Stimulated activated naive CD8-positive, alpha-beta T cell treated with anti-CD3 and anti-CD28 coated beads, Interleukin-15, Interleukin-2, amounts not matched to agents 100 U/mL and 50 U/mL, for 24 hours (primary cell): ENCODE data around the gene WDR5B.

Source experiments
- ATAC-seq: fragments of 150-1000 bp; cut with Tn5 transposase; one replicate; pipeline ENCODE4 v1.10.0; 2021
- DNase-seq: peaks from one replicate; pipeline ENCODE4 v3.0.0; 2021

The WDR5B gene

DNA sequence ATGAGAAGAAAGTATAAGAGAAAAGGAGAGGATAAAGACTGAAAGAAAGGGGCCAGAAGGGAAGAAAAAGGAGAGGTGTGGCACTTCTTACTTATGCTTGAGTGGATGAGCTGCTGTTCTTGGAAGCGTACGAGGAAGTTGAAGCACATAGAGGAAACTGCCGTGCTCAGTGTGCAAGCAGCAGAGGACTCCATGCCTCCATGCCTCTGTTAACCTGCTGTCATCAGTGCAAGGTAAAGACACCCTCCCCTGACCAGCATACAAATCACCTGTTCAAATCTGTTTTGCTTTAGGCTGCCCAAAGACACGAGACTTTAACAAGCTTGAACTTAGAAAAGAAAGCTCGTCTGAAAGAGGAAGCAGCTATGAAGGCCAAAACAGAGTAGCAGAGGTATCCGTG lies 6.4 kb downstream of the WDR5B start:
- DNase-seq (no peak), ATAC-seq (no peak)

DNA sequence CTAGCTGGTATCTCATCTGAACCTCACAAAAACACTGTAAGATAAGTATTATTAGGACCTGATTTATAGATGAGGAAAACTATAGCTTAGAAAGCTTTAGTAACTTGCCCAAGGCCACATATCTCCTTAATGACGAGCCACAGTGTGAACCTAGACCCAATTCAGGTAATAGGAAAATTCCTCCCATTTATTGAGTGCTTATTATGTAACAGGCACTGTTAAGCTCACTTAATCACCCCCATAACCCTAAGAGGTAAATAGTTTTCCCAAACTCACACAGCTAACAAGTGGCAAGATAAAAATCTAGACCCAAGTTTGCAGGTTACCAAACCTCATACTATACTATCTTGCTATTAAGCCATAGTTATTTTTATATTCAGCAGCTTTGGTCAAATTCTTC lies 7.9 kb downstream of the WDR5B start:
- no peak for ATAC-seq

DNA sequence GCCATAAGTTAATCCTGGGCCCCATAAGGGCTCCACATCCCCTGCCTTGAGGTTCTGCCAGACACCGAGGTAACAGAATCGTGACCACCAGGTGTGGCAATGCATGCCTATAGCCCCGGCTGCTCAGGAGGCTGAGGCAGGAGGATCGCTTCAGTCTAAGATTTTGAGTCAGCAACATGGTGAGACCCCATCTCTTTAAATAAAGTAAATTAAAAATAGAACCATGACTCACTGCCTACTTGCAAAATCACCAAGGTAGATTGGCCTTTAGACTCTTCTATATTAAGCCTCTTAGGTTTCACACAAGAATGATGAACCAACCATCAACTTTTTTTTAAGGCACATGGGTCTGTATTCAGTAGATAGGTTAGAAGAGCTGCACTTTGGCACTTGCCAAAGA lies 9.7 kb downstream of the WDR5B start:
- DNase-seq (peak; percentile 31), ATAC-seq (peak; percentile 66)

More for the DNA sequence above, 7.9 kb downstream of the WDR5B start:
- DNase-seq: no peak

DNA sequence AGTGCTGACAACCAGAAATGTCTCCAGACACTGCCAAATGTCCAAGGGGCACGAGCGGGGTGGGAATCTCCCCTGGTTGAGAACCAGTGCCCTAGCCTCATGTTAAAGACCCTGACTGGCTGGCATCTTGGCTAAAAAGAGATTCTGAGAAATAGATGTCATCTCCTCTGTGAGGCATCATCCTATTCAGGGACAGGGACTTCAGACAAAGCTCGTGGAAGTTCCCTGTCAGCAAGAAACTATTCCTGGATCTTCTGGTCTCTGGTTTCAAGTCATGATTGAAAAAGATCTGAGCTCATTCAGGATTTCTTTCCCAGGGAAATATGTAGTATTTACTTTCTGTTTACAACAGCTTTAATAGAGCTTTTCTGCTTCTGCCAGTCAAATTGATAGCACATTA lies 10.8 kb downstream of the WDR5B start:
- DNase-seq (no peak), ATAC-seq (no peak)

DNA sequence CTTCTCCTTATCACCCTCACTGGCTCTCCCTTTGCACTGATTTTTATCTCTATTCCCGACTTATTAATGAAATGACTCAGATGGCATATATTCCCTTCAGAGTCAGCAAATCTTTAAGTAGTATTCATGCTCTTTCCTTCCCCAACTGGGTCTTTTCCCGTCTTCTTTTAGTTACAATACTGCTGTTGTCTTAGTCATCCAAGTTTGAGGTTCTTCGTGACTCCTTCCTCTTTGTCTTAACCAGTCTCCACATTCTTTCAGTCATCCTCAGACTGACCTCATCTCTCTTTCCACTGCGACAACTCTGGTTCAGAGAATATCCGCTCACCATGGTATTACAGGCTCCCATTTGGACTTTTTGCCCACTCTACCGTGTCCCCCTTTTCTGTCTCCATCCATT lies 12.4 kb downstream of the WDR5B start:
- DNase-seq (no peak), ATAC-seq (no peak)

DNA sequence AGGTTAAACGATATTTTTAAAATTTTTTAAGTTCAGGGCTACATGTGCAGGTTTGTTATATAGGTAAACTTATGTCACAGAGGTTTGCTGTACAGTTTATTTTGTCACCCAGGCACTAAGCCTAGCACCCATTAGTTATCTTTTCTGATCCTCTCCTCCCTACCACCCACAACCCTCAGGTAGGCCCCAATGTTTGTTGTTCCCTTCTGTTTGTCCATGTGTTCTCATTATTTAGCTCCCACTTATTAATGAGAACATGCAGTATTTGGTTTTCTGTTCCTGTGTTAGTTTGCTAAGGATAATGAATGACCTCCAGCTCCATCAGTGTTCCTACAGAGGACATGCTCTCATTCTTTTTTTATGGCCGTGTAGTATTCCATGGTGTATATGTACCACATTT lies 16.9 kb downstream of the WDR5B start:
- ATAC-seq (no peak), DNase-seq (no peak)

DNA sequence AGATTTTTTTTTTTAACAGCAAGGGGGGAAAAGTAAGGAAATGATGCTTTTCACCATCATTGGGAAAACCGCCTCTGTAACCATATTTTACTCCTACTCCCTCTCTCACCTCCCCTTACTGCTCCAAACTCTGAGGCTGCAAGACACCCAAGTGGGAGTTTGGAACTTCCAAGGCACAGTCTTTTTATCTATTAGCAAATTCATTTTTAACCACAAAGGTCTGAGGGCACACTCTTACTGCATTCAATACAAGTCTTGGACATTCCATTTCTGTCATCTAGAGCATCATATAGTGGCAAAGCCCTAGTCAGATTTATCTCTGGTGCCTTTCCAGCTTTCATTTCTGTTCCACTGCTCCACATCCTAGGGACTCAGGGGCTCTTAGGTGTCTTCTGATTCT lies 18.7 kb downstream of the WDR5B start:
- no peak for ATAC-seq
- no peak for DNase-seq

DNA sequence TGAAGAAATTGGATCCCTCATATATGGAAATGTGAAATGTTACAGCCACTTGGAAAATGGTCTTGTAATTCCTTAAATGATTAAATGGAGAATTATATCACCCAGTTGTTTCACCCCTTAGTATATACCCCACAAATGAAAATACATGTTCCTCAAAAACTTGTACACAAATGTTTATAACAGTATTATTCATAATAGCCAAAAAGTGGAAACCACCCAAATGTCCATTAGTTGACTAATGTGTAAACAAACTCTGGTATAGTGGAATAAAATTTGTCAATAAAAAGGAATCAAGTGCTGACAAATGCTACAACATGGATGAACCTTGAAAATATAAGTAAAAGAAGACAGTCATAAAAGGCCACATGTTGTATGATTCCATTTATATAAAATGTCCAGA lies 19.4 kb downstream of the WDR5B start:
- DNase-seq (no peak), ATAC-seq (no peak)

DNA sequence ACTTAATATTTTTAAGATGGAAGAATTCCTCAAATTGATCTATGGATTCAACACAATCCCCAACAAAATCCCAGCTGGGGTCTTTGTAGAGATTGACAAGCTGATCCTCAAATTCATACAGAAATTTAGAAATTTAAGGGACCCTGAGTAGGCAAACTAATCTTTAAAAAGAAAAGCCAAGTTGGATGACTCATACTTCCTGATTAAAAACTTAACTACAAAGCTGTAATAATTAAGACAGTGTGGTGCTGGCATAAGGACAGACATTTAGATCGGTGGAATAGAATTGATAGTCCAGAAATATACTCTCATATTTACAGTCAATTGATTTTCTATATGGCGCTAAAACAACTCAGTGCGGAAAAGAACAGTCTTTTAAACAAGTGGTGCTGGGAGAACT lies 20.3 kb downstream of the WDR5B start:
- ATAC-seq (no peak), DNase-seq (no peak)

DNA sequence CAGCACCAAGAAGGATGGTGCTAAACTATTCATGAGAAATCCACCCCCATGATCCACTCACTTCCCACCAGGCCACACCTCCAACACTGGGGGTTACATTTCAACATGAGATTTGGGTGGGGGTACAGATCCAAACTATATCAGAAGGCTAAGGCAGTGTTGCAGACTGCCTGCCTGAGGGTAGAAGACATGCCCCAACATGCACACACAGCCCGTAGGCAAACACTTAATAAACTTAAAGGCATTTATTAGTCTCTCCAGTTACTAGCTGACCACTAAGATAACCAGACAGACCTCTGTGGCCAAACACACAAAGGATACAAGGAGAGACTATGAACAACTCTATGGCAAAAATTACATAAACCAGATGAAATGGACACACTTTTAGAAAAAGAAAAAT lies 21.7 kb downstream of the WDR5B start:
- no peak for DNase-seq
- no peak for ATAC-seq

DNA sequence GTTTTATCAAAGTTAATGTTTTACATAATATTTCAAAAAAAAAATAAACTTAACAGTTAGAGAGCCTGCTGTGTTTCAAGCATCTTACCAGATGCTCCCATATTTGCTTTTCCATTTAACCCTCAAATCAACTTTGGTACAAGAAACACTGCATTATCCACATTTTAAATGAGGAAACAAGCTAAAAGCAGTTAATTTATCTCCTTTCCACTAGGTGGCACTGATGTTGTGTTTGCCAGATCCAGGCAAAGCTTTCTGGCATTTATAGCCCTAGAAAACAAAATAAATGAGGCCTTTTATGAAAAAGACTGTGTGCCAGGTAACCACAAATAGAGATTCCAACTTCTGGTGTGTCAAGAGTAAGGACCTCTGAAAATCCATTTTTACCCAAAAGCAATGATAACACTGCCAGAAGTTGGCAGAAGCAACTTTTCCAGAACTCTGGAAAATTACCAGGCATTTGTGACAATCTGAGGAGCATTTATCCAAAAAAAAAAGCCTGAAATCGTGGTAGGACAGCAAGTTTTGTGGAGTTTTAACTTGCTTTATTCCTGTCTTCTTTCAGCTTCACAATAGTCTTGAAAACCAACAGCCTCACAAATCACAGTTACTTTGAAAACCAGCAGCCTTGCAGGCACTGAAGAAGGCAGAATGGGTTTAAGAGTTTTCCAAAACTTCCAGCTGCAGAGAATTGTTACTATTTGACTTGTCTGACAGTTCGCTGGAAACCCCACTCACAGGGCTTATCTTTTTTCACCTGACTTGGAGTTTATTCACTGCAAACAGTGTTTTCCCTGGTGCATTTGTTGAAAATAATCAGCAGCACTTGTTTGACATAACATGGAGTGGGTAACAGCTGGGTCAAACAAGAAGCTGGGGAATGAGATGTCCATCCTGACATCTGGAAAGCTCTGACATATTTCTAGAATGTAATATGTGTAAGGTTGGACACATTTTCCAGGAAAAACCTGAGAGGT lies 22.7 kb downstream of the WDR5B start:
- DNase-seq (no peak), ATAC-seq (no peak)

DNA sequence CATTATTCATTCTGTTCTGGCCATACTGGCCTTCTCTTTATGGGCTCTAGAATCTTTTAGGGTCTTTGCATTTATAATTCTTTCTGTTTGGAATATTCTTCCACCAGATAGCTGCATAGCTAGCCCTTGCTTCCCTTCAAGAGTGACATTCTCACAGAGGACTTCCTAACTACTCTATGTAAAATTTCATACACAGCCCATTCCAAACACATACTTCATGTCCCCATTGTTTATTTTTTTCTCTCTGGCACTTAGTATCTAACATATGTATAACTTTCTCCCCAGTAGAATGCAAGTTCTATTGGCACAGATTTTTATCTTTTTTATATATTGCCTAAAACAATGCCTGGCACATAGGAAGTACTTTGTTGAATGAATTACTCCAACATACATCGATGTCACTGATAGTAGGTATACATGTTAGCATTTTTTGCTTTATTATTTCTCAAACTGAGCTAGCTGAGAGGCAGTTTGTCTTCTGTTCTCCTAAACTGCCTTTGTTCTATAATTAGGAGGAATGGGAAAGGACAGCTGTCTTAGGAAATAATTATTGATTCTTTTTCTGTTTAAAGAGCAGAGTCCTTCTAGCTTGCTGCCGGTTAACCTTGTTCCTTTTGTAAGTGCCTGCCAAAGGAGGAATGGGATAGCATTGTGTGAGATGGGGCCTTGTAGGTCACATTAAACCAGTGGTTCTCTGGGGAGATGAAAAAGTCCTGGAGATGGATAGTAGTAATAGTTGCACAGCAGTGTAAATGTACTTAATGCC lies 24.0 kb downstream of the WDR5B start:
- ATAC-seq: no peak

DNA sequence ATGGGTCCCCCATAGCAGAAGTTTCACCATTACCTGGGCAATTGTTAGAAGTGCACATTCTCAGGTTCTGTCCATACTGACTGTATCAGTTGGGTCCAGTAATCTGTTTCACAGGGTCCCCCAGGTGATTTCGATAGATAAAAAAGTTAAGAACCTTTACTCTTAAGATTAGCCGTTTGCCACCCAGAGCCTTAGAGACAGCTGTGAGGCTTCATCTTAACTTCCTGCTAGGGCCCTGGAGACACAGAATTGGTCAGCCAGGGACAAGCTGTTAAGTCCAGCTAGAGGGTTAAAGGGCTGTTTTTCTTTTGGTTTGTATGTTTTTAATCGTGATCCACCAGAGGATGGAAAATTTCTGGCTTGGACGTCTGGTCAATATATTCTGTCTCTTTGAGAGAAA lies 25.2 kb downstream of the WDR5B start:
- ATAC-seq (no peak), DNase-seq (no peak)

More for the DNA sequence above, 24.0 kb downstream of the WDR5B start:
- no peak for DNase-seq

DNA sequence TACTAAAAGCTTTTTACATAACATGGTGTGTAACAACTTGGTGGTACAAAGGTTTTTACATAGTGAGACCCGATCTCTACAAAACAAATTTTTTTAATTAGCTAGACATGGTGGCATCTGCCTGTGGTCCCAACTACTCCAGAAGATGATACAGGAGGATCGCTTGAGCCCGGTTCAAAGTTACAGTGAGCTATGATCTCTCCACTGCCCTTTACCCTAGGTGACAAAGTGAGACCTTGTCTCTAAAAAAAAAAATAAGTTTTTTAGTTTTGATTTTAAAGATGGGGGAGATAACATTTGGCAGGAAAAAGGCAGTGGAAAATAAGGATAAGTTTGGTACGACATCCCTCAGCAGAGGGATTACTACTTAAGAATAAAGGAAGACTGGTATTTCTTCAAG lies 26.0 kb downstream of the WDR5B start:
- ATAC-seq (no peak), DNase-seq (no peak)

DNA sequence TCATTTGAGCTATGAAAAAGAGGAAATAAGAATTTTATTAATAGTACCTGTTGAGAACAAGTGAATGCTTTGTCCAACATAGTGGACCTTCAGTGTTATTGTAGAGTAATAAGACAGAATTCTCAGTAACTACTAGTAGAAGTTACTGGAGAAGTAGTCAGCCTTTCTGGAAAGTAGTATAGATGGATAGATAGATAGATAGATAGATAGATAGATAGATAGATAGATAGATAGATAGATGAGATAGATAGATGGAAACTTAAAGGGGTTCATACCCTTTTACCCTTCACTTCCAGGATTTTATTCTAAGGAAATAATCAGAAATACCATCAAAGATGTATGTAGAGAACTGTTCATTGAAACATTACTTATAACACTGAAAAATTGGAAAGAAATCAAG lies 26.7 kb downstream of the WDR5B start:
- ATAC-seq (no peak), DNase-seq (no peak)

DNA sequence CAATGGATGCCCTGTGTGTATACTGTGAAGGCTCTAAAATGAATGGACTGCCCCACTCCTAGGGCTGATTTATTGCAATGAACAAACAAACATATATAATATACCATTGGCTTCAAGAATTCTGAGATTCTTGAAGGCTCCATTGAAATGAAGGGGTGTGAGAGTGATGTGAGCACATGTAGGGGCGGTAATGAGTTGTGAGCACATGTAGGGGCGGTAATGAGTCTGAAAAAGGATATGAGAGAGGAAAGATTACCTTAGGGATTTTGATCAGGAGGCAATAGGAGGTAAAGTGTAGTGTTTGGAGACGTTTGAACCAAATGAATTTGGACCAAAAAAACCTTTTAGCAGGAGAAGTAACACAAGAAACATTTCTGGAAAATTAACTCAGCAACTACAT lies 28.2 kb downstream of the WDR5B start:
- DNase-seq (no peak), ATAC-seq (no peak)

DNA sequence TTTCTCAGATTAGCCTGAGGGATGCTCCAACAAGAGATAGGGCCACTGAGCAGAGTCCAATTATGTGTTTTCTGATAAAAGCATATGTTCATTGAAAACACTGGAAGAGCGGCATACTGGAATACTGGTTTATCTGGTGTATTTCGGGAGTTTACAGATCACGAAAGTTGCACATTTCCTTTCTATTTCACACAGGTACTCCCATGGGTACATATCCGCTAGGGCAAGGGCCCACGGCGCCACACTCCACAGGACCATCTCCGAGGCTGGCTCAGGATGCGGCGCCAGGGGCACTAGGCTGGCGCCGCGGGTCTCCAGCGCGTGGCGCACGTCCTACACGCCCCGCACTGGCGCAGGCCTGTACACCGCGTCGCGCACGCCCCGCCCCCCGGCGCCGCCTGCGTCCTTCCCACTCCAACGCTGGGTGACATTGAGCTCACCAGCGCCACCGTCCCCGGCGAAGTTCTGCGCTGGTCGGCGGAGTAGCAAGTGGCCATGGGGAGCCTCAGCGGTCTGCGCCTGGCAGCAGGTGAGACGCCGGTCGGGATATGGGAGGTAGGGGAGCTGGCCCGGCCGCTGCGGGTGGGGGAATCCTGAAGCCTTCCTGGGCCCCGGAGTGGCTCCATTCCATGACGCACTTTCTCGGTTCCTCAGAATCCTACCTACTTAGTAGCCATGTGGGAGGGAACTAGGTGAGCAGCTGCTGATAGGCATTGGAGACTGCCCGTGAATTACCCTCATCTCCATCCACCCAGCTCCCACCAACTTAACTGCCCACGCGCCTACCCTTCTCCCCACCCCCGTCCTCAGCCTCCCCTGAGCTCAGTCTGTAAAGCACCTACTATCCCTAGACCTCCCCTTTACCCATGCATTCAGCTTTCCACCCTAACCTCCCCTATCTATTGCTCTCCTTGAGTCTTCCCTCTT lies 31.8 kb downstream of the WDR5B start, which contains the start of gene FAM162A:
Gene FAM162A (plus strand): TSS at position 412 of the 927 bp plus-strand sequence. CDS start 84 bp downstream, at position 496.
- DNase-seq (peak; percentile 94), ATAC-seq (peak; percentile 95)

DNA sequence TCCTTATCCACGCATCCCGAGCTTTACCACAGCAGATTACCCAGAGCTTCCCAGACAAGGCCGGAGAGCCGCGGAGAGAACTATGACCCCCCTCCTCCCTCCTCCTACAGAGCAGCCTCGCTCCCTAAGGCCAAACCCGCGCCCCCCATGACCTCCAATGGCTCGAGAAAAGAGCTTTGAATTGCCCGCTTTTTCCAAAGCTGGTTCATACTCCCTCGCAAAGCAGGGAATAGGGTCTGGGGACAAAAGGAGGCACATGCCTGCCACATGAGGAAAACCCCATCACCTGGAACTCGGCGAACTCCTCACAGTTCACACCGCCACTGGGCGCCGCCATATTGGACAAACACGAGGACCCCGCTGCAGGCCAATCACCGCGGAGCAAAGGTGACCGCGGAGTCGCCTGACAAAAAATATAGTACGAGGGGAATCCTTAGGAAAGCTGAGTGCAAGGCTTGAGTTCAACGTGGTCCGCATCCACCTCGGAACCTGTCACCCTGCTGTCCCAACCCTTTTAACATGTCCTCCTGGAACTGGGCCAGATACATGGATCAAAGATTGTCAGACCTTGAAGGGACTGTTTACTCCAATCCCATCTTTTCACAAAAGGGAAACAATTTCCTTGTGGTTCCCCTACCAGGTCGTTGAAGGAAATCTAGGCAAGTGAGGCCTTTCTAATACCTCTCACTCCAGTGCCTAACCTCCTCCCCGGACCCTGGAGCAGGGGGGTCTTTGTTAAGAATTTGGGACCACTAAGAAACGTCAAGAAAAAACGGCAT lies 32.8 kb downstream of the WDR5B start, which contains the start of gene MIX23:
Gene MIX23 (minus strand): TSS at position 344 of the 779 bp plus-strand sequence. CDS start 7 bp downstream, at position 337.
- DNase-seq (peak; percentile 91), ATAC-seq (peak; percentile 39)

DNA sequence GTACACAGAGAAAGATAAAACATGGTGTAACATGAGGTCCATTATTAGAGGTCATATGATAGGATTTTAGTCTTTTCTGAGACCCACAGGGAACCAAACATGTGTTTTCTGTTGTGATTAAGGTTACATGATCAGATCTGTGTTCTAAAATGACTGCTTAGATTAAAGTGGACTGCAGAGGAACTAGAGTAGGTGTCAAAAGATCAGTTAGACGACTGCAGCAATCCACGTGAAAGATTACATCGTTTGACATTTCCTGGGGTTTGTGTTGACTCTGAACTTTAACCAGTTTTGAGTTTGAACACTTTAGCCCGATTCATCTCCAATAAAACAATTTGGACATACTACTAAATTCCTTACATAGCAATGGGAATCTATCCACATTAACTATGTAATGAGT lies 37.9 kb downstream of the WDR5B start:
- no peak for ATAC-seq
- DNase-seq: no peak

DNA sequence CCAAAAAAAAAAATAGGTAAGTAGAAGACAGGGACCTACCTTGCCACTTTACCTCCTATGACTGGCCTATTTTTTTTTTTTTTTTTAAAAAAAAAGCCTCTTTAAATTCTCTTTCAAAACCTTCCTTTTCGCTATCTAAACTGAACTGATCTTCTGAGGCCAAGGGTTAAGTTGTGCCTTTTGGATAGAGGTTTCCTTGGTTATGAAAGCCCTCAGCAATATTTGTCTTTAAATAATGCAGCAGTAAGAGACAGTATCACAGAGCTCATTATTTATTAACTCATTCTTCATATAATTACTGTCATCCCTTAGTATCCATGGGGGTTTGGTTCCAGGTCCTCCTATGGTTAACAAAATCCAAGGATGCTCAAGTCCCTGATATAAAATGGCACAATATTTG lies 41.8 kb downstream of the WDR5B start:
- DNase-seq (no peak), ATAC-seq (no peak)

DNA sequence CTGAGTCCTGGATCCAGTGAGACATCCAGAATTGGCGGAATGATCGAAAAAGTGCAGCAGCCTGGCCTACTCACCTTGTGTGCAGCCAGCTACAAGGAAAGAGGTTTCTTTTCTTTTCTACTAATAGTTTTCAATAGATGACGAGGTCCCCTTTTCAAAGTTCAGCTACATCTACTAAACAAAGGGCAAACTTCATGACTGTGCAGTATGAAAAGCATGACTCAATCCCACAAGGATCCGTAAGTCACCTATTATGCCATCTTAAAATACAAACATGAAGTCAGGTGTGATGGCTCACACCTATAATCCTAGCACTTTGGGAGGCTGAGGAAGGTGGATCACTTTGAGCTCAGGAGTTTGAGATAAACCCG lies 49.5 kb downstream of the WDR5B start:
- ATAC-seq (no peak), DNase-seq (no peak)
